Smooth muscle cell of the brain vasculature (primary cell): ENCODE data around the gene ZNF518B.

ENCODE experiments used
- DNase-seq: peaks from one replicate; pipeline ENCODE4 v3.0.0-alpha.2; 2012; ENCODE audit warnings: low read depth, low spot score

The ZNF518B gene

GRCh38 chr4:10457255-10457801 lies at the start of gene ZNF518B:
Gene ZNF518B, minus strand, starts transcription at chr4:10457426. Its CDS starts 11,098 bp downstream, at chr4:10446328.
- DNase-seq, result no peak

- DNase-seq, result no peak
Measured at GRCh38 chr4:10506077-10506476, 48.9 kb upstream of the ZNF518B start.

GRCh38 chr4:10504570-10505179 lies 47.4 kb upstream of the ZNF518B start:
- no peak for DNase-seq

- DNase-seq, result no peak
Measured at GRCh38 chr4:10502717-10503116, 45.5 kb upstream of the ZNF518B start.

GRCh38 chr4:10500776-10501175 lies 43.5 kb upstream of the ZNF518B start:
- DNase-seq, result no peak

GRCh38 chr4:10496200-10496599 lies 39.0 kb upstream of the ZNF518B start:
- no peak for DNase-seq

- DNase-seq, result no peak
Measured at GRCh38 chr4:10495651-10496050, 38.4 kb upstream of the ZNF518B start.

GRCh38 chr4:10492464-10492863 lies 35.2 kb upstream of the ZNF518B start:
- DNase-seq, result no peak

- DNase-seq, result no peak
Measured at GRCh38 chr4:10491401-10491800, 34.2 kb upstream of the ZNF518B start.

- DNase-seq, result no peak
Measured at GRCh38 chr4:10490996-10491395, 33.8 kb upstream of the ZNF518B start.

- no peak for DNase-seq
Measured at GRCh38 chr4:10482913-10483312, 25.7 kb upstream of the ZNF518B start.

- DNase-seq, result no peak
Measured at GRCh38 chr4:10480616-10481015, 23.4 kb upstream of the ZNF518B start.

- no peak for DNase-seq
Measured at GRCh38 chr4:10478621-10479020, 21.4 kb upstream of the ZNF518B start.

- DNase-seq, result no peak
Measured at GRCh38 chr4:10470505-10470904, 13.3 kb upstream of the ZNF518B start.

- DNase-seq, result no peak
Measured at GRCh38 chr4:10466161-10466560, 8.9 kb upstream of the ZNF518B start.

GRCh38 chr4:10462876-10463275 lies 5.7 kb upstream of the ZNF518B start:
- DNase-seq, result no peak

- DNase-seq, result no peak
Measured at GRCh38 chr4:10461850-10462400, 4.7 kb upstream of the ZNF518B start.

- no peak for DNase-seq
Measured at GRCh38 chr4:10461091-10461849, 4.0 kb upstream of the ZNF518B start.

- DNase-seq, result no peak
Measured at GRCh38 chr4:10460313-10461047, 3.3 kb upstream of the ZNF518B start.

- DNase-seq, result no peak
Measured at GRCh38 chr4:10459305-10459704, 2.1 kb upstream of the ZNF518B start.

- no peak for DNase-seq
Measured at GRCh38 chr4:10458177-10458576, 951 bp upstream of the ZNF518B start.
